H1 (cell line): ENCODE results near the gene ADPRS. TPM values are rescaled to one million over a fixed set of nuclear protein-coding genes. Genes with fewer than 3 reads are reported as not detected.

Source experiments
- CTCF ChIA-PET: fragments of 300-600 bp; sonication (Branson Sonifier 250); formaldehyde crosslinking; loops from one replicate; lab custom pipeline; 2021; ENCODE audit not compliant: partially characterized antibody; lab: Charles Lee
- POLR2A ChIA-PET: fragments of 300-600 bp; sonication (Branson Sonifier 250); formaldehyde crosslinking; loops from one replicate; lab custom pipeline; 2021; ENCODE audit warnings: inconsistent platforms; ENCODE audit not compliant: partially characterized antibody; lab: Charles Lee
- DNase-seq, 2 experiments: peaks; one replicate each; pipeline versions ENCODE4 v3.0.0 to v3.0.0-alpha.2; 2010 to 2022; ENCODE audit warnings: low spot score in 2 of 2, low read depth in 1 of 2, mixed read lengths in 1 of 2
- FAIRE-seq: peaks from 2 replicates; lab custom pipeline; 2011; peaks lifted over from hg19 to GRCh38; lab: Jason Lieb, UNC
- H2AFZ ChIP-seq: 2 replicates; pipeline ENCODE4 v1.8.1; 2012; ENCODE audit warnings: low read length, inconsistent platforms
- H2AK5ac ChIP-seq: 2 replicates; pipeline ENCODE4 v1.6.1; 2013; ENCODE audit warnings: low read depth, low read length
- H2BK120ac ChIP-seq: replicated peaks from 2 replicates; pipeline ENCODE3; 2013; ENCODE audit warnings: low read depth, low read length, inconsistent platforms
- H2BK12ac ChIP-seq: 2 replicates; pipeline ENCODE4 v1.6.1; 2013; ENCODE audit warnings: low read depth, low read length
- H2BK15ac ChIP-seq: 2 replicates; pipeline ENCODE4 v1.6.1; 2013; ENCODE audit warnings: low read length
- H2BK20ac ChIP-seq: 2 replicates; pipeline ENCODE4 v1.6.1; 2013; ENCODE audit warnings: low read length
- H2BK5ac ChIP-seq: 2 replicates; pipeline ENCODE4 v1.6.1; 2013; ENCODE audit warnings: low read depth, low read length
- H3K14ac ChIP-seq: 2 replicates; pipeline ENCODE4 v1.6.1; 2013; ENCODE audit warnings: inconsistent platforms; ENCODE audit not compliant: insufficient read length
- H3K18ac ChIP-seq: 2 replicates; pipeline ENCODE4 v1.6.1; 2013; ENCODE audit warnings: low read length; ENCODE audit errors: extremely low read depth
- H3K23ac ChIP-seq: 2 replicates; pipeline ENCODE4 v1.6.1; 2013; ENCODE audit warnings: inconsistent platforms; ENCODE audit not compliant: insufficient read length
- H3K23me2 ChIP-seq: 2 replicates; pipeline ENCODE4 v1.6.1; 2013; ENCODE audit warnings: low read depth, low read length
- H3K27ac ChIP-seq: 2 replicates; pipeline ENCODE4 v1.6.1; 2011; ENCODE audit warnings: low read depth, low read length, inconsistent platforms
- H3K27me3 ChIP-seq, 4 experiments: replicated peaks in 1 of 4; 1 replicate in 1 of 4; 2 replicates in 3 of 4; pipeline versions ENCODE4 v1.6.1 to v1.8.1; 2011 to 2013; ENCODE audit warnings: low read length in 3 of 4, mild to moderate bottlenecking in 3 of 4, inconsistent platforms in 2 of 4, mixed read lengths in 2 of 4, moderate library complexity in 1 of 4; ENCODE audit not compliant: control insufficient read depth in 3 of 4, insufficient read depth in 3 of 4; ENCODE audit errors: extremely low read depth in 1 of 4
- H3K36me3 ChIP-seq, 4 experiments: 2 replicates each; pipeline versions ENCODE4 v1.6.1 to v1.8.1; 2011 to 2013; ENCODE audit warnings: mild to moderate bottlenecking in 4 of 4, low read length in 3 of 4, moderate library complexity in 2 of 4, control low read depth in 1 of 4, inconsistent platforms in 1 of 4; ENCODE audit not compliant: insufficient read depth in 4 of 4, control insufficient read depth in 2 of 4
- H3K4ac ChIP-seq: replicated peaks from 2 replicates; pipeline ENCODE3; 2013; ENCODE audit warnings: low read length, low read depth, mixed read lengths, inconsistent platforms; ENCODE audit not compliant: insufficient read length
- H3K4me1 ChIP-seq, 4 experiments: replicated peaks in 1 of 4; 1 replicate in 1 of 4; 2 replicates in 3 of 4; pipeline versions ENCODE4 v1.6.1 to v1.8.1; 2011 to 2013; ENCODE audit warnings: low read length in 3 of 4, inconsistent platforms in 2 of 4, mixed read lengths in 1 of 4; ENCODE audit not compliant: insufficient read depth in 4 of 4, control insufficient read depth in 3 of 4
- H3K4me2 ChIP-seq, 2 experiments: 2 replicates each; pipeline versions ENCODE4 v1.6.1 to v1.8.1; 2011 to 2013; ENCODE audit warnings: low read depth in 2 of 2, low read length in 2 of 2, control low read depth in 1 of 2, inconsistent platforms in 1 of 2, mild to moderate bottlenecking in 1 of 2; ENCODE audit not compliant: insufficient read depth in 1 of 2
- H3K4me3 ChIP-seq, 4 experiments: fragments of 200-600, 300-600 bp in 1 of 4; sonication (generic), shearing (Covaris generic), sonication (Bioruptor Twin) in 1 of 4; 2 replicates each; pipeline versions ENCODE4 v1.5.1 to v1.8.1; 2011 to 2016; ENCODE audit warnings: low read length in 4 of 4, low read depth in 3 of 4, control low read depth in 2 of 4, inconsistent platforms in 2 of 4, mild to moderate bottlenecking in 2 of 4, mixed read lengths in 1 of 4, moderate library complexity in 1 of 4; ENCODE audit not compliant: insufficient read depth in 2 of 4; ENCODE audit errors: extremely low read depth in 1 of 4
- H3K56ac ChIP-seq: replicated peaks from 2 replicates; pipeline ENCODE3; 2013; ENCODE audit warnings: low read depth, mild to moderate bottlenecking, mixed read lengths, low read length, inconsistent platforms; ENCODE audit not compliant: insufficient read length
- H3K79me1 ChIP-seq: 2 replicates; pipeline ENCODE4 v1.6.1; 2013; ENCODE audit warnings: low read depth, low read length, control low read depth
- H3K79me2 ChIP-seq, 2 experiments: 2 replicates each; pipeline versions ENCODE4 v1.6.1 to v1.8.1; 2012 to 2013; ENCODE audit warnings: low read length in 2 of 2, mild to moderate bottlenecking in 2 of 2, inconsistent platforms in 1 of 2; ENCODE audit not compliant: insufficient read depth in 2 of 2, control insufficient read depth in 1 of 2
- H3K9ac ChIP-seq, 4 experiments: replicated peaks in 1 of 4; 1 replicate in 1 of 4; 2 replicates in 3 of 4; pipeline versions ENCODE4 v1.6.1 to v1.8.1; 2011 to 2013; ENCODE audit warnings: low read depth in 3 of 4, low read length in 3 of 4, control low read depth in 2 of 4, mild to moderate bottlenecking in 2 of 4, moderate library complexity in 2 of 4, inconsistent platforms in 1 of 4; ENCODE audit errors: extremely low read depth in 1 of 4
- H3K9me3 ChIP-seq, 2 experiments: 2 replicates each; pipeline versions ENCODE4 v1.6.1 to v1.8.1; 2012 to 2013; ENCODE audit warnings: mild to moderate bottlenecking in 2 of 2, moderate library complexity in 2 of 2, control low read depth in 1 of 2, inconsistent platforms in 1 of 2, low read depth in 1 of 2, low read length in 1 of 2, mixed read lengths in 1 of 2; ENCODE audit not compliant: insufficient read depth in 2 of 2
- H4K20me1 ChIP-seq, 2 experiments: replicated peaks in 1 of 2; 2 replicates each; pipeline versions ENCODE3 to v1.8.1; 2011 to 2013; ENCODE audit warnings: inconsistent platforms in 2 of 2, low read length in 2 of 2, mild to moderate bottlenecking in 1 of 2; ENCODE audit not compliant: insufficient read depth in 2 of 2, control insufficient read depth in 1 of 2
- H4K5ac ChIP-seq: 2 replicates; pipeline ENCODE4 v1.6.1; 2013; ENCODE audit warnings: low read length, low read depth, mixed read lengths, inconsistent platforms; ENCODE audit not compliant: insufficient read length
- H4K8ac ChIP-seq: 2 replicates; pipeline ENCODE4 v1.8.0; 2013; ENCODE audit warnings: mild to moderate bottlenecking, moderate library complexity, low read length, inconsistent platforms; ENCODE audit not compliant: insufficient read depth; ENCODE audit errors: extremely low read depth
- H4K91ac ChIP-seq: replicated peaks from 2 replicates; pipeline ENCODE3; 2013; ENCODE audit warnings: low read length, mixed read lengths, inconsistent platforms; ENCODE audit not compliant: insufficient read length
- ATF3 ChIP-seq: IDR thresholded peaks from 2 replicates; pipeline ENCODE4 v1.6.1; 2011; ENCODE audit warnings: low read depth, mild to moderate bottlenecking, low read length; ENCODE audit not compliant: insufficient read depth
- BCL11A ChIP-seq, 2 experiments: IDR thresholded peaks; one replicate each; pipeline ENCODE4 v1.6.1; 2011; ENCODE audit warnings: low read depth in 2 of 2, low read length in 2 of 2, mild to moderate bottlenecking in 2 of 2
- CBX5 ChIP-seq: fragments of 300-800, 300-1000 bp; sonication (generic); IDR thresholded peaks from 2 replicates; pipeline ENCODE4 v1.7.1; 2016; ENCODE audit warnings: antibody characterized with exemption, low read length, low read depth
- GABPA ChIP-seq: IDR thresholded peaks from 2 replicates; pipeline ENCODE4 v1.6.1; 2011; ENCODE audit warnings: mild to moderate bottlenecking, low read length, moderate library complexity, borderline replicate concordance; ENCODE audit not compliant: insufficient read depth
- KDM5A ChIP-seq: fragments of 200-600 bp; IDR thresholded peaks from 2 replicates; pipeline ENCODE4 v1.7.1; 2012; ENCODE audit warnings: mild to moderate bottlenecking, low read length, inconsistent platforms, mixed read lengths
- RAD21 ChIP-seq, 2 experiments: IDR thresholded peaks in 1 of 2; conservative IDR thresholded peaks in 1 of 2; 2 replicates each; pipeline ENCODE4 v1.6.1; 2011; ENCODE audit warnings: low read depth in 2 of 2, low read length in 2 of 2, improper control_type of control experiment in 1 of 2, inconsistent platforms in 1 of 2, mild to moderate bottlenecking in 1 of 2, moderate library complexity in 1 of 2
- SAP30 ChIP-seq: fragments of 300-600 bp; sonication (generic); IDR thresholded peaks from 2 replicates; pipeline ENCODE4 v1.7.1; 2012; ENCODE audit warnings: low read length, moderate library complexity, mild to moderate bottlenecking, inconsistent platforms; ENCODE audit not compliant: insufficient read depth, insufficient replicate concordance
- SIN3A ChIP-seq, 2 experiments: IDR thresholded peaks in 1 of 2; conservative IDR thresholded peaks in 1 of 2; 2 replicates each; pipeline ENCODE4 v1.6.1; 2011 to 2012; ENCODE audit warnings: low read length in 2 of 2, improper control_type of control experiment in 1 of 2, low read depth in 1 of 2, mild to moderate bottlenecking in 1 of 2
- SP4 ChIP-seq: IDR thresholded peaks from 2 replicates; pipeline ENCODE4 v1.6.1; 2012; ENCODE audit warnings: low read length, inconsistent platforms
- TBP ChIP-seq: IDR thresholded peaks from 2 replicates; pipeline ENCODE4 v1.6.1; 2011; ENCODE audit warnings: low read depth, low read length, improper control_type of control experiment
- YY1 ChIP-seq: IDR thresholded peaks from 2 replicates; pipeline ENCODE4 v1.6.1; 2011; ENCODE audit warnings: low read depth, mild to moderate bottlenecking, low read length
- WGBS, 2 experiments: shearing (Covaris generic) in 1 of 2; methylation state at CpG; one replicate each; pipeline versions ENCODE4 v1.1.6 to v1.1.7; 2013 to 2015; ENCODE audit warnings: low lambda C conversion rate in 2 of 2, mixed read lengths in 2 of 2, inconsistent platforms in 1 of 2, low coverage in 1 of 2, missing lambda C conversion rate in 1 of 2; ENCODE audit not compliant: insufficient replicate concordance in 2 of 2, insufficient coverage in 1 of 2, insufficient read length in 1 of 2; ENCODE audit errors: extremely low coverage in 1 of 2, missing lambda C conversion rate in 1 of 2; 5-methylcytosine and 5-hydroxymethylcytosine counted together
- polyA plus RNA-seq, 7 experiments: library from polyadenylated mRNA; depleted of rRNA in 3 of 7; stranded (reverse) in 5 of 7; unstranded in 2 of 7; fragments of >200 nt in 5 of 7; fragments of 200-250 nt in 2 of 7; gene quantifications; 1 replicate in 5 of 7; 2 replicates in 1 of 7; 4 replicates in 1 of 7; pipeline versions ENCODE4 v1.2.1 to v1.2.3, GENCODE V29; 2011 to 2013; ENCODE audit warnings: missing spikeins in 2 of 7, mixed read lengths in 2 of 7
- total RNA-seq: library from RNA; stranded (reverse); fragmentation: NEBNext Ultra II Directional; extraction: Animal tissue kit (Norgen Biotek cat#: 25700); gene quantifications from 2 replicates; pipeline ENCODE4 v1.2.1, GENCODE V29; 2021
- TF ChIP-seq, protein P1 (sequence below): IDR thresholded peaks from 2 replicates; pipeline ENCODE4 v1.6.1; 2012; ENCODE audit warnings: inconsistent platforms

Gene ADPRS
- total and polyA plus RNA-seq, 2 of the 8 experiments (the other 6 are each of a cell fraction or from before 2014, with no cell fraction given), result 22.9 to 38.1 TPM

DNA sequence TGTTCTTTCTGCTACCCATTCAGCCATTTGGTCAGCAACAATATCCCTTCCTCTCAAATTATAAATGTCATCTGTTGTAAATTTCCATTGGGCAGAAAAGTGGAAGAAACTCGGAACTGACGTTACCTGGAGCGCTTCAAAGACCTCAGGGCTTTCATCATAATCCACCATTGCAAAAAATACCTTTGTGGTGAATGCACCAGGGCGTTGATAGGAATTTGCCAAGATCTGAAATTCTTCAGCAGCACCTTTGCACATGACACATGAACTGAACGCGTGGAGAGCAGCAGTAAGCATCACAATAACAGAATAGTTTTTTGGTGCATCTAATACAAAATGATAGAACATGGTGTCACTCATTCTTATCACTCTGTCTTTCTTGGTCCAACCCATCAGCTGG, 7.9 kb upstream of the ADPRS start:
- H3K27me3 ChIP-seq, result peaks cover 0 to 3% (median 0%) of the 10 kb centered on the region in 4 experiments; a peak in 2 of 7 replicates
- no peak overlapping the region for H3K4me2 ChIP-seq
- no peaks in the 10 kb centered on the region for H3K79me1 ChIP-seq
- WGBS, 2 experiments, result 88% methylated on average over 6 of the region's 6 CpGs; no CpG with 5 or more reads in 1 of the 2 experiments
- H3K23ac ChIP-seq, result no peak overlapping the region
- H4K5ac ChIP-seq, result no peak overlapping the region
- DNase-seq (peak in 1 of 2 experiments; percentile 30), FAIRE-seq (no peak)
- H3K9me3 ChIP-seq, result no peaks in the 10 kb centered on the region
- no peaks in the 10 kb centered on the region for H4K20me1 ChIP-seq
- H3K4me3 ChIP-seq, result no peak overlapping the region
- no peak overlapping the region for H2AK5ac ChIP-seq
- no peak overlapping the region for H3K14ac ChIP-seq
- no peak overlapping the region for H3K27ac ChIP-seq
- no peaks in the 10 kb centered on the region for H3K79me2 ChIP-seq
- H3K4ac ChIP-seq, result no peak overlapping the region
- no peak overlapping the region for H4K8ac ChIP-seq
- CTCF ChIA-PET, result interaction anchor here (0.6 kb wide), 1 partner anchor 84 kb away, joined by 3 read pairs; no protein-coding TSS in a partner anchor
- H4K91ac ChIP-seq, result no peak overlapping the region
- peaks cover 6% of the 10 kb centered on the region; the same call in 1 of the 2 replicates for H3K23me2 ChIP-seq
- H3K9ac ChIP-seq, result no peak overlapping the region
- POLR2A ChIA-PET, result no interaction called here
- no peak overlapping the region for H2BK20ac ChIP-seq
- H3K4me1 ChIP-seq, result peaks cover 0 to 6% (median 3%) of the 10 kb centered on the region in 4 experiments; a peak in 2 of 7 replicates
- no peak overlapping the region for H3K18ac ChIP-seq
- H3K56ac ChIP-seq, result no peak overlapping the region
- no peak overlapping the region for H2BK15ac ChIP-seq
- H2BK5ac ChIP-seq, result no peak overlapping the region
- no peak overlapping the region for H2AFZ ChIP-seq
- H2BK12ac ChIP-seq, result no peak overlapping the region
- no peak overlapping the region for H2BK120ac ChIP-seq
- no peaks in the 10 kb centered on the region for H3K36me3 ChIP-seq
- TF ChIP-seq SP4 (no peak), SIN3A (conservative IDR thresholded peaks at IDR 0.05 in 1 of 2, IDR thresholded peaks at IDR 0.05 in 1 of 2; ENCODE audit: low read depth in 1 of 2, low read length in 2 of 2) (no peak), BCL11A (IDR thresholded peaks at IDR 0.05; ENCODE audit: low read depth in 2 of 2, low read length in 2 of 2) (no peak), CBX5 (no peak), GABPA (no peak), YY1 (no peak), TBP (no peak), SAP30 (no peak), KDM5A (no peak), ATF3 (no peak), RAD21 (IDR thresholded peaks at IDR 0.05 in 1 of 2, conservative IDR thresholded peaks at IDR 0.05 in 1 of 2; ENCODE audit: low read depth in 2 of 2, low read length in 2 of 2) (no peak)
- TF ChIP-seq, protein P1, sequence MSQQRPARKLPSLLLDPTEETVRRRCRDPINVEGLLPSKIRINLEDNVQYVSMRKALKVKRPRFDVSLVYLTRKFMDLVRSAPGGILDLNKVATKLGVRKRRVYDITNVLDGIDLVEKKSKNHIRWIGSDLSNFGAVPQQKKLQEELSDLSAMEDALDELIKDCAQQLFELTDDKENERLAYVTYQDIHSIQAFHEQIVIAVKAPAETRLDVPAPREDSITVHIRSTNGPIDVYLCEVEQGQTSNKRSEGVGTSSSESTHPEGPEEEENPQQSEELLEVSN, result no peak
